GM13977 (cell line): Measurements from ENCODE around the gene WBP2.

ENCODE experiments used
- DNase-seq: peaks from one replicate; pipeline ENCODE4 v3.0.0; 2012; ENCODE audit warnings: low spot score
- CTCF ChIP-seq: IDR thresholded peaks from 2 replicates; pipeline ENCODE4 v1.5.1; 2012; ENCODE audit warnings: mild to moderate bottlenecking, control low read depth; ENCODE audit not compliant: insufficient read depth; ENCODE audit errors: extremely low read depth, missing control alignments
- in situ Hi-C: fragments of 300-500 bp; cut with MboI; formaldehyde crosslinking; loops from one replicate; pipeline ENCODE4 v1.12.0; 2022; ENCODE audit warnings: low sequenced_read_pairs, low pct_unique_long_range_greater_than_20kb, mixed read lengths, inconsistent platforms; ENCODE audit not compliant: unreplicated experiment

WBP2 gene

DNA sequence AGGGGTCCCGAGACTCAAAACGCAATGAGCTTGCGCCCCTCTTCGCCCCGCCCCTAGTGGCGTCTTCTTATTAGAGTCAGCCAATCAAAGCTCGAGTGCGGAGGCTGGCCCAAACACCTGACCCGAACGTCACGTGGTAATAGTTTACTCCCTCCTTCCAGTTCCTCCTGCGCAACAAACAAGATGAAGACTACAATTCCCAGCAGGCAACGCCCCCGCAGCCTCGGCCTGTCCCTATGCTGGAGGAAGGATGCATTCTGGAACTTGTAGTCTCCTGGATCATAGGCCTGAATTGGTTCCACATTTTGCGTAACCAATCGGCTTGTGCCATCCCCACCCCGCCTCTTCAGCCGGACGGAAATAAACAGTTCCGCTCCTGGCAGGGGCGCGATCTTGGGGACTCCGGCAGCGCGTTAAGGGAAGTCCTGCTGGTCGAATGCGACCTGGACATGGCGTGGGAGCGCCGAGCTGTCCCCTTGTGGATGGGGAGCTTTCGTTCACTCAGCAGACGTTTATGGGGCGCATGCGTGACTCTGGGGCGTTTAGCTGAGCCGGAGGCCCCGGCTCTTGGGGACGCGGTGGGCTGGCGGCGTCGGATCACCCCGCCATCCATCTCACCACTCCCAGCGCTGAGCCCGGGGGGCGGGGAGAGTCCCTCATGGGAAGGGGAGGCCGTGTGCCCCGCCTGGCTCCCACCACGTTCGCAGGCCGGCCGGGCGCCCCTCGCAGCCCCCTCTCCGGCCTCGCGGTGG lies at the start of gene WBP2:
WBP2 (minus strand) TSS at position 26 of the 752 bp plus-strand sequence. CDS start 38 bp downstream, outside the sequence.
- in situ Hi-C loops, result no loop called here
- DNase-seq, result peak; percentile 99
- TF ChIP-seq CTCF, result no peak

GRCh38 chr17:75902406-75902805 lies 47.3 kb upstream of the WBP2 start:
- in situ Hi-C loops, result loop anchor here (10.0 to 25.0 kb wide), 2 partner anchors 102 to 410 kb away; partner anchors contain the start of genes CDK3 and QRICH2

DNA sequence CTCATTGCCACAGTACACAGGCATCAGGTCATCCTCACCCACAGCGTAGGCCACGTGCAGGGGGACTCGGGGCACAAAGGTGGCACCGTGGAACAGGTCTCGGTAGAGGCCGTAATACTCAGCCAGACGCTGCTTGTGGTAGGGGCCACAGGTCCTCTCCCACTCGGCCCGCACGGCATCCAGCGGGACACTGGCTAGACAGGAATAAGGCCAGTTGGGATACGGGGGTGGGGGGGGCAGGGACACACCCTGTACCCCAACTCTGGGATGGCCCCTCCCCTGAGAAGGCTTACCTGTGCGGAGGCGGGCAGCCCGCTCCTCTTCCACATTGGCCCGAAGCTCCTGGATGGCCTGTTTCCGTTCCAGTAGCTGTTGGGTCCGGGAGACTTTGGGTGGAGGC lies 46.6 kb upstream of the WBP2 start:
- TF ChIP-seq CTCF, result no peak
- in situ Hi-C loops, result loop anchor here (10.0 to 25.0 kb wide), 2 partner anchors 103 to 411 kb away; partner anchors contain the start of genes CDK3 and QRICH2
- DNase-seq, result no peak

More at GRCh38 chr17:75902406-75902805, 47.3 kb upstream of the WBP2 start:
- no peak for TF ChIP-seq CTCF
- DNase-seq, result no peak

DNA sequence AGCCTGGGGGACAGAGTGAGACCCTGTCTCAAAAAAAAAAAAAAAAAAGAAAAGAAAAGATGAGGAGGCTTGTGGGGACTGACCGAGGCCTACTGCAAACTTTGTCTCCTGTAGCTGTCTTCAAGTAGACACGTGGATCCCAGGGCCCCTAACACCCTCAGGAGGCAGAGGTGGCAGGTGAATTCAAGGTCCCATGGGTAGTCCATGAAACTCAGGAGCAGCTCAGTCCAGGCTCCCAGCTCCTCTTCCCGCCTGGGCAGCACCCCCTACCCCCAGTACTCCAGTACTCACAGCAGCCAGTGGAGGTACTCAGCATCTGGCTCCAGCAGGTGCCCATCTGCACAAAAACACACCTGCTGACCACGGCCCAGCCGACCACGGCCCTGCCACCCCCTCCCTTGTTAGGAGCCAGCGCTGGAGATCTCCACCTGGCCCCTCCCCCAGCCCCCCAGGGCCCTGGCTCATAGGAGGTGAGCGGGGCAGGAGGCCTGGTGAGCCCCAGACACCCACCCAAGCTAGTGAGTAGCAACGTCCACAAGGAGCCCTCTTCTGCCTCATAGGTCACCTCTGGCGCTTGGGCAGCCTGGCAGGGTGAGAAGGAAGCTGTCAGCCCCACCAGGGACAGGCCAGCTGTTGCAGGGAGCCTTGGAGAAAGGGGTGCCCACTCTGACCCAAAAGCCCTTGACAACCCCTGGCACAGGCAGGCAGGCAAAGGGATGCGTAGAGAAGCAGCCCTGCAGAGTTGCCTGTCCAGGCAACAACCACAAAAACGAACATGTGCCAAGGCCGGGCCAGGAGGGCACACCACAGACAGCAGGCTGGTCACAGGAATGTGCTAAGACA lies 45.8 kb upstream of the WBP2 start:
- in situ Hi-C loops, result loop anchor here (10.0 to 25.0 kb wide), 2 partner anchors 104 to 411 kb away; partner anchors contain the start of genes CDK3 and QRICH2
- TF ChIP-seq CTCF, result no peak
- no peak for DNase-seq

DNA sequence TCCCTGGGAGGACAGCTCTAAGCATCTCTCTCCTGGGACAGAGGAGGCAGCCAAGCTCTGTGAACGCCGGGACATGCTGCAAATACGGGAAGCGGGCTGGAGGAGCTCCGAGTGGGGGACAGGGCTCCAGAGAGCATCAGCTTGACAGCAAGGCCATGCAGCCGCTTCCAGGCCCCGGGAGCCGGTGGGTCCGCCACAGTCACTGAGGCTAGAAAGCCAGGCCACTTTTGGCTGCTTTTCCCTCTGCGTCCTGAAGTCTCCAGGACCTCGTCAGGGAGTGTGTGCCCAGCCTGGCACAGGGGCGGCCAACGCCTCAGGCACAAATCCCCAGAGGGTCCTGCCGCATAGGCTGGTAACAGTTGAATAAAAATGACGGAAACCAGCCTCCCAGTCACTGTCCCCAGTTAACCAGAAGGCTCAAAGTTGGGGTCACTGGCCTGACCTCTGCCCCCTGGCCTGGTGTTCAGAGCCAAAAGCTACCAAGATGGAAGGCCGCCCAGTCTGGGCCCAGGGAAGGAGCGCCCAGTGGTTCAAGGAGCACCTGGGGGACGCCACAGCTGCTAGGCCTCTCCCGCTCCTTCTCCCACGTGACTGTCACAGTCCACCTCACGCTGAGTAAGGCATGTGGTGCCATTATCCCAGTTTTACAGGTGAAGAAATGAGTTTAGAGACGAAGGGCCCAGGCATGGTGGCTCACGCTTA lies 44.8 kb upstream of the WBP2 start:
- no peak for DNase-seq
- in situ Hi-C loops, result loop anchor here (10.0 to 25.0 kb wide), 2 partner anchors 105 to 412 kb away; partner anchors contain the start of genes CDK3 and QRICH2
- TF ChIP-seq CTCF, result no peak

GRCh38 chr17:75899353-75899752 lies 44.2 kb upstream of the WBP2 start:
- TF ChIP-seq CTCF, result no peak
- in situ Hi-C loops, result no loop called here

More at GRCh38 chr17:75899353-75899752, 44.2 kb upstream of the WBP2 start:
- DNase-seq, result no peak
